ENCODE results near the gene PCDH12.
A peak's percentile ranks its signal among the peaks of the same experiment; 100 is the strongest.

PCDH12 gene

GRCh38 chr5:141966275-141966962, 8.4 kb upstream of the PCDH12 start:
- DNase-seq (ENCODE audit: low read depth): no peak

GRCh38 chr5:141965071-141965470, 7.1 kb upstream of the PCDH12 start:
- DNase-seq (ENCODE audit: low read depth): no peak

- no peak for DNase-seq (ENCODE audit: low read depth)
Observed at GRCh38 chr5:141963701-141964100, 5.7 kb upstream of the PCDH12 start.

- no peak for DNase-seq (ENCODE audit: low read depth)
Observed at GRCh38 chr5:141961466-141961865, 3.5 kb upstream of the PCDH12 start.

GRCh38 chr5:141960449-141961323, 2.7 kb upstream of the PCDH12 start:
- peak; percentile 80 for DNase-seq (ENCODE audit: low read depth)

- DNase-seq (ENCODE audit: low read depth): no peak
Observed at GRCh38 chr5:141960018-141960417, 2.0 kb upstream of the PCDH12 start.

- no peak for DNase-seq (ENCODE audit: low read depth)
Observed at GRCh38 chr5:141958546-141959172, 657 bp upstream of the PCDH12 start.

- no peak for DNase-seq (ENCODE audit: low read depth)
Observed at GRCh38 chr5:141957367-141957996, 520 bp downstream of the PCDH12 start.

GRCh38 chr5:141954194-141954593, 3.8 kb downstream of the PCDH12 start:
- DNase-seq (ENCODE audit: low read depth): no peak

- no peak for DNase-seq (ENCODE audit: low read depth)
Observed at GRCh38 chr5:141952020-141952419, 6.0 kb downstream of the PCDH12 start.

- DNase-seq (ENCODE audit: low read depth): no peak
Observed at GRCh38 chr5:141951332-141951781, 6.6 kb downstream of the PCDH12 start.

- no peak for DNase-seq (ENCODE audit: low read depth)
Observed at GRCh38 chr5:141950207-141951005, 7.6 kb downstream of the PCDH12 start.

GRCh38 chr5:141949511-141949910, 8.5 kb downstream of the PCDH12 start:
- no peak for DNase-seq (ENCODE audit: low read depth)

GRCh38 chr5:141948812-141949211, 9.2 kb downstream of the PCDH12 start:
- DNase-seq (ENCODE audit: low read depth): no peak

GRCh38 chr5:141947316-141947715, 10.7 kb downstream of the PCDH12 start:
- no peak for DNase-seq (ENCODE audit: low read depth)

GRCh38 chr5:141945511-141946051, 12.4 kb downstream of the PCDH12 start:
- DNase-seq (ENCODE audit: low read depth): no peak

GRCh38 chr5:141944076-141944475, 13.9 kb downstream of the PCDH12 start:
- DNase-seq (ENCODE audit: low read depth): no peak

- DNase-seq (ENCODE audit: low read depth): no peak
Observed at GRCh38 chr5:141942185-141942857, 15.7 kb downstream of the PCDH12 start.

- DNase-seq (ENCODE audit: low read depth): no peak
Observed at GRCh38 chr5:141941779-141942178, 16.2 kb downstream of the PCDH12 start.

GRCh38 chr5:141941307-141941706, 16.7 kb downstream of the PCDH12 start:
- DNase-seq (ENCODE audit: low read depth): no peak
